ENCODE measurements around the gene ATP2A1.
"Not testable (repeated sequence)": the region's sequence is repeated elsewhere in the genome, so short reads cannot be mapped to it uniquely, and the experiment has no call there.

Gene ATP2A1

DNA sequence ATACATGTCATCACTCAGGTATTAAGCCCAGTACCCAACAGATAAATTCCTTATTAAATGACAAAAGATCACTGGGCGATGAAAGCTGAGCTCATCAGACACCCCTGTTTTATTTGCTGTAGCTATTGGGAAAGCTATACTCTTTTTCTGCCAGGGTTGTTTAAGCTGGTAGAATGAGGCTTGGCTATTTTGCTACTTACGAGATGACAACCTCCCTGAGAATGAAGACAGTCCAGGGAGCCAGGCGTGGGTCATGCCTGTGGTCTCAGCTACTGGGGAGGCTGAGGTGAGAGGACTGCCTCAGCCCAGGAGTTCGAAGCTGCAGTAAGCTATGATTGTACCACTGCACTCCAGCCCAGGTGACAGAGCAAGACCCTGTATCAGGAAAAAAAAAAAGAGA, 19.0 kb upstream of the ATP2A1 start:
- no peak for DNase-seq

- DNase-seq: no peak
Observed at GRCh38 chr16:28863929-28864793, 14.1 kb upstream of the ATP2A1 start.

GRCh38 chr16:28865001-28865688, 13.1 kb upstream of the ATP2A1 start:
- no peak for DNase-seq

GRCh38 chr16:28865722-28866453, 12.4 kb upstream of the ATP2A1 start:
- DNase-seq: no peak

DNA sequence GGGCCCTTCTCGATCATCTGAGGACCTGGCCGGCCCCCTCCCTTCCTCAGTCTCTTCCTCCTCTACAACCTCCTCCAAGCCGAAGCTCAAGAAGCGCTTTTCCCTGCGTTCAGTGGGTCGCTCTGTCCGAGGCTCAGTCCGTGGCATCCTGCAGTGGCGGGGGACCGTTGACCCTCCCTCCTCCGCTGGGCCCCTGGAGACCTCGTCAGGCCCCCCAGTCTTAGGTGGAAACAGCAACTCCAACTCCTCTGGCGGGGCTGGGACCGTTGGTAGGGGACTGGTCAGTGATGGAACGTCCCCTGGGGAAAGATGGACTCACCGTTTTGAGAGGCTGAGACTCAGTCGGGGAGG, 11.9 kb upstream of the ATP2A1 start:
- DNase-seq: no peak

DNA sequence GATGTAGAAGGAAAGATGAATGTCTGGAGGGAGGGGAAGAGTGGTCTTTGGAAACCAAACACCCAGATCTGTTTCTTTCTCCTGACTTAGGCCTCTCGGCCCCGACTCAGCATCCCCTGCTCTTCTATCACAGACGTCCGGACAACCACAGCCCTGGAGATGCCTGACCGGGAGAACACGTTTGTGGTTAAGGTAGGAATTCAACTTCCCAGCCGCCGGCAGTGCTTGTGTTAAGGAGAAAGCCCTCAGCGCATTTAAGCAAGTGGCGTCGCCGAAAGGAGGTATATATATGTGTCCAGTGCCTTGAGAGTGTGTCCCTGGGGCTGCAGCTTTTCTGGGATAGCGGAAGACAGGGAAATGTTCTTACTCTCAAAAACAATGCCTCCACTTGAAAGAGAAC, 11.0 kb upstream of the ATP2A1 start:
- DNase-seq: no peak

DNA sequence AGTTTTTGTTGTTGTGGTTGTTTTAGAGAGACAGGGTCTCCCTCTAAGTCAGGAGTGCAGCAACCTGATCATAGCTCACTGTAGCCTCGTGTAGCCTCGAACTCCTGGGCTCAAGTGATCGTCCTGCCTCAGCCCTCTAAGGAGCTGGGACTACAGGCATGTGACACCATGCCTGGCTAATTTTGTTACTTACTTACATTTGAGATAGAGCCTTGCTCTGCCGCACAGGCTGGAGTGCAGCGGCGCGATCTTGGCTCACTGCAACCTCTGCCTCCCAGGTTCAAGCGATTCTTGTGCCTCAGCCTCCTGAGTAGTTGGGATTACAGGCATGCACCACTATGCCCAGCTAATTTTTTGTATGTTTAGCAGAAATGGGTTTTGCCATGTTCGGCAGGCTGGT, 10.6 kb upstream of the ATP2A1 start:
- not testable (repeated sequence) for DNase-seq

- no peak for DNase-seq
Observed at GRCh38 chr16:28869201-28869600, 9.1 kb upstream of the ATP2A1 start.

- DNase-seq: no peak
Observed at GRCh38 chr16:28872952-28873351, 5.3 kb upstream of the ATP2A1 start.

GRCh38 chr16:28873543-28874201, 4.6 kb upstream of the ATP2A1 start:
- DNase-seq: no peak

DNA sequence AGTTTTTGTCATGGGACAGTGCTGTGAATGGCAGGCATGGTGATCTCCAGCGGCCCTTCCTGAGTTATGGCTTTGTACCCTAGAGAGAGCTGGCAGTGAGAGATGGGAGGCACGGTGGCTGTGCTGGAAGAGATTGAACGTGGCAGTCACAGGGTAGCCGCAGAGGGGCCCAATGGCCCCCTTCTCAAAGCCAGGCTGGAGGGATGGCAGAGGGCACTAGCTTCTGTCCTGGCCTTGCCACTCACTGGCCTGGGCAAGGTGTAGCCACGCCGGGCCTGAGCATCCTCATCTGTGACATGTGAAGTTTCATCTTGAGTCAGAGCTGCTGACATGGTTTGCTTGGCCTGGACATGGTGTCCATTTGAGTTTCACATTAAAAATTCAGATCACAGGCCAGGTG, 3.9 kb upstream of the ATP2A1 start:
- no peak for DNase-seq

DNA sequence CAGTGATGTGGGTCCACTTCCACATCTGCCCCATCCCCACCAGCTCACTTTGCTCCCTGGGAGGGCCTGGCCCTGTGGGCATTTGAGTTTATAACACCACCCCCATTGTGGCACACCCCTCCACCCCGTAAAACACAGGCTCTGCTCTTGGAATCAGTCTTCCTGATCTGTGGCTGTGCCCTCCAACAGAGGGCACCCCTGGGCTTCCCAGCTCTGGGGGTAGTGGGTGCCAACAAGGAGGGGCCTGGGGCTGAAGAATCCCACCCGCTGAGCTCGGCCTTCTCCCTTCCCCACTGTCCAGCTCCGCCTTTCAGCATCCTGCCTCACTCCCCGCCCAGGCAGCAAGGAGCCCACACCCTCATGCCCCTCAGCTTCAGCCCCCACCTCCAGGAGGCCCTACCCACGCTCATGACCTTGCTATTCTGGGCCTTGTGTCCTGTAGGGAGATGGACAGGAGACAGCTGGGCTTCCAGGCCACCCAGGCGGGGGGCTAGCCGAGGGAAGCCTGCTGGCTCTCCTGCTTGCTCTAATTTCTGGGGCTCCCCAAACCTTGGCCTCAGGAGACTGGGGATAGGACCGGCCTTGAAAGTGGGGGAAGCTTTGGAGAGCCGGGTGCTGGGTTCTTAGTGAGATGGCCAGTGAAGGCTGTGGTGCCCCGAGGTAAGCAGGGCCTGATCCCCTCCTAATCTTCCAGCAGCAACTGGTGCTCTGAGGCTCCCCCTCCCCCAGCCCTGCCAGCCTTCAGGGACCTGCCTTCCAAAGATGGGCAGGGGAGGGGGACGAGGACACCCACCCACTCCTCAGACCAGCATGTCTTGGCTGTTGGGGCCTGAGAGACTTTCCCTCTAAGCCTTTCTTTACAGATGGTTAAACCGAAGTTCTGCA, 2.9 kb upstream of the ATP2A1 start:
- no peak for DNase-seq

GRCh38 chr16:28876019-28876659, 2.1 kb upstream of the ATP2A1 start:
- peak; percentile 35 for DNase-seq

GRCh38 chr16:28876973-28877654, 1.2 kb upstream of the ATP2A1 start:
- no peak for DNase-seq

DNA sequence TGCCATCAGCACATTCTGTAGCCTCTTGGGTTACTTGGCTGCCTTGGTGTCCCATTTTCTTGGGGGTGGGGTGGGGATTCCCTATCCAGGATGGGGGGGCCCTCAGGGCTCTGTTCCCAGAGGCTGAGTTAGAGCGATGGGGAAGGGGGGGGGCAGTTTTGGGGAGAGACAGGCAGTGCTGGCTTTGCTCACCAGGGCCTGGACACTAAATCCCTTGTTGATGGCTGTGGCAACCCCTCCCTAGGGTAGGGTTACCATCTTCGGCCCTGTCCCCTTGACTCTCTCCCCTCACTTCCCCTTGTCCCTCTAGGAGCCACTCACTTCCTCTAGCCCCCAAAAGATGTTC, 660 bp upstream of the ATP2A1 start:
- no peak for DNase-seq

DNA sequence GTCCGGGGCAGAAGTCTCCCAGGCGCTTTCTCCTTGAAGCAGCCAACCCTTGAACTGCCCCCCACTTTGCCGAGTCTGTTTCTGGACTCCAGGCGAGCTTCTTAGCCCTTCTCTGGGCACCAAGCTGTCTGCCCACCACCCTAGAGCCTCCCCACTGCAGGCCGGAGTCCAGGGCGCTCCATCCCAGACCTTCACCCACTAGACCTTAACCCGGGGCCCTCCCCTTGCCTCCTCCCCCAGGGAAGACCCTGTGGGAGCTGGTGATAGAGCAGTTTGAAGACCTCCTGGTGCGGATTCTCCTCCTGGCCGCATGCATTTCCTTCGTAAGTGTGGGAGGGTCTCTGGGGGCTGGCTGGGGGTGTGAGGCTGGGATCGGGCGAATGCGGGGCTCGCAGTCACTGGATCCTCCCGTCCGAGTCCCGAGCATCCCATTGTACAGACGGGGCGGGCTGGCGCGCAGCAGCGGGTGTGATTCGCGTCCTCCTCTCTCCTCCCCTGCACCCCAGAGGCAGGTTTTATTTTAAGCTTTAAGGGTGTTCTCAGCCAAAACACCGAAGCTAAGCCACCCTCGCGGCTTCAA, 1.1 kb downstream of the ATP2A1 start:
- no peak for DNase-seq

- DNase-seq: peak; percentile 91
Observed at GRCh38 chr16:28879841-28880588, 1.7 kb downstream of the ATP2A1 start.

DNA sequence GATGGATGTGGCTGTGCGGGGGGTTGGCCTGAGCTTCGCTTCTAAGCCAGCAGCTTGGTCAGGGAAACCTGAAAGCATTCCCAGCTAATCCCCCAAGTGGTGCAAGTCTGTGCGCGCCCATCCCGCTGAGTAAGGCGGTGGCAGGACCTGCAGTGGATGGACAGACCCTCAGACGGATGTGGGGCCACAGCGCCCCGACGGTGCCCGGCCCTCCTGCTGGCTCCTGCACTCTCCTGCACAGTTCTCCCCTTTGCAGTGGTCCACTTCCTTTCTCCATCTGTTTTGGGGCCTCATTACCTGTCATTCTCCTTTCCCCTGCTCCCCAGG, 2.3 kb downstream of the ATP2A1 start:
- DNase-seq: no peak

- DNase-seq: no peak
Observed at GRCh38 chr16:28880955-28881354, 2.7 kb downstream of the ATP2A1 start.

DNA sequence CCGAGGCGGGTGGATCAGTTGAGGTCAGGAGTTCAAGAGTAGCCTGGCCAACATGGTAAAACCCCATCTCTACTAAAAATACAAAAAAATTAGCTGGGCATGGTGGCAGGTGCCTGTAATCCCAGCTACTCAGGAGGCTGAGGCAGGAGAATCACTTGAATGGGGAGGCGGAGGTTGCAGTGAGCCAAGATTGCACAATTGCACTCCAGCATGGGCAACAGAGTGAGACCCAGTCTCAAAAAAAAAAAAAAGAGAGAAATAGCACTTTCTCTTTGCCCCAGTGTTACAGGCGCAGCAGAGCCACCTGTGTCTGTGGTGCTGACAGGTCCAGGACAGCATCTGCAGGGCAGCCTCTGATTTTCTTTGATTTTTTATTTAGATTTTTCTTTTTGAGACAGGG, 3.3 kb downstream of the ATP2A1 start:
- not testable (repeated sequence) for DNase-seq

Measured in right kidney (tissue), 1 donor.